ENCODE results near the gene TCAIM.

TCAIM gene

GRCh38 chr3:44446929-44447328, 108.4 kb downstream of the TCAIM start:
- DNase-seq: no peak

- DNase-seq: no peak
Measured at GRCh38 chr3:44451441-44451840, 112.9 kb downstream of the TCAIM start.

- DNase-seq: no peak
Measured at GRCh38 chr3:44454258-44454657, 115.7 kb downstream of the TCAIM start.

DNA sequence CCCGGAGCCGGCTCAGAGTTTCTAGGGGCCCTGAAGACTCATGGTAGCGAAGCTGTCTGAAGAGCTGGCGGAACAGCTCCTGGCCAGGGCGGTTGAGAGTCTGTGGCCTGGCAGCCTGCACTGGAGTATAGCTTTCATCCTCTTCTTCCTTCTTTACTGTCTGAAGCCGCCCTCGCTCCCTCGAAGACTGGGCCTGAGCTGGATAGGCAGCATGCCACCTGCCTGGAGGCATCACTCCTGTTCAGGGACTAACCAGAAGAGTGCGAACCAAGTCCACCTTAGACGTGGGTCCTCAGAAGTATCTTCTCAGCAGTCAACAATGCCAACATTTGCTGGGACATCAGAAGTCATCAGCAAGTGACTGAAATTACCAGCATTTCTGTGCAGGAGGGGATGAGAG, 116.8 kb downstream of the TCAIM start:
- DNase-seq: no peak

All from NCI-H526 (cell line).